Adrenal gland (tissue), 5 donors: ENCODE measurements around the gene CEP295NL.

Experiments
- CTCF ChIP-seq, 6 experiments: fragments of 450-650 bp in 4 of 6; fragments of 200-600 bp in 2 of 6; sonication (generic) in 1 of 6; IDR thresholded peaks; 1 replicate in 5 of 6; 2 replicates in 1 of 6; pipeline versions ENCODE4 v1.5.1 to v1.8.0; 2016 to 2021; ENCODE audit warnings: antibody characterized with exemption in 6 of 6, mild to moderate bottlenecking in 2 of 6, moderate library complexity in 1 of 6
- POLR2A ChIP-seq, 2 donors: fragments of 450-650 bp; IDR thresholded peaks; one replicate each; pipeline ENCODE4 v1.6.1; 2017; ENCODE audit warnings: antibody characterized with exemption in 2 of 2, mild to moderate bottlenecking in 2 of 2, moderate library complexity in 1 of 2
- donor health status: DM: no; HTN: no; CAD: no.

GRCh38 chr17:78899361-78900260 lies 3.4 kb downstream of the CEP295NL start:
- TF ChIP-seq CTCF (IDR thresholded peaks at IDR 0.05), result no peak
- no peak for TF ChIP-seq POLR2A (IDR thresholded peaks at IDR 0.05)
